Stimulated activated CD8-positive, alpha-beta memory T cell treated with anti-CD3 and anti-CD28 coated beads, Interleukin-15, amount 100 ng/mL, for 48 hours (primary cell): ENCODE data around the gene SEC16A.

ENCODE experiments used
- DNase-seq, 2 donors: peaks; one replicate each; pipeline ENCODE4 v3.0.0-alpha.2; 2020; ENCODE audit warnings: low read depth in 2 of 2

Gene SEC16A

GRCh38 chr9:136463578-136463977, 19.3 kb downstream of the SEC16A start:
- DNase-seq = no peak

GRCh38 chr9:136462664-136463063, 20.2 kb downstream of the SEC16A start:
- DNase-seq = no peak

DNA sequence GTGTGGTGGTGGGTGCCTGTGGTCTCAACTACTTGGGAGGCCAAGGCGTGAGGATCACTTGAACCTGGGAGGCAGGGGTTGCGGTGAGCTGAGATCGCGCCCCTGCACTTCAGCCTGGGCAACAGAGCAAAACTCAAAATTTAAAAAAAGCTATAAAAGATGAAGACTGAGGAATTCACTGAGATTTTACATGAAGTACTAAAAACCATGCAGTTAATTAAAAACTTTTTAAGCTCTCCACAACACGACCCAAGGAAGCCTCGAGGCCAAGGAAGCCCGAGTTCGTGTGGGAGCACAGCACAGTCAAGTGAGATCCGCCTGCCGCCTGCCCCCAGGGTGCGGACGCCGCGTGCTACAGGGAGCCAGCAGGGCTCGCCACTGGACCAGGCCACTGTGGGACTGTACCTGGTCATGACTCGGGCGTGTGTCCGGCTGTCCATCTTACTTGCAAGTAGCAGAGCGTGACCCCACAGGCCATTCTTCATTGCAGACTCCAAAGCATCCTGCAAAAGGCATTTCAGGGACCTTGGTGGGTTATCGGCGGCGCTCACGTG, 22.0 kb downstream of the SEC16A start:
- no peak for DNase-seq

DNA sequence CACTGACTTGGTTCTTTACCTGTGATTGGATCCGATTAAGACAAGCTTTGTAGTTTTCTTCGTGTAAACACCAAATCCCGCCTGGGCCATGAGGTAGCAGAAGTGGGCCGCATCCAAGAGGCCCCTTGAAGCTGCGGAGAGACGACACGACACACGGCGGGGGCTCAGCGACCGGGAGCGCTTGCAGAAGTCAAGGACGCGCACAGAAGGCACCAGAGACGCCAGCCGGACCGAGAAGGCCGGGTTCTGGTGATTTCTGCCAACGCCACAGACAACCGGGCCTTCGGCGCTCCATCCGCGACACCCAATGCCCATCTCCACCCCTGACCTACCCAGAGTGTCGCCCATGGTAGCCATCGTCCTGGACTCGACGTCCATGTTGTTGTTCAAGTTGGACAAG, 23.4 kb downstream of the SEC16A start:
- DNase-seq = no peak

- DNase-seq = no peak
Measured at GRCh38 chr9:136457326-136457725, 25.5 kb downstream of the SEC16A start.

- DNase-seq = no peak
Measured at GRCh38 chr9:136456258-136456657, 26.6 kb downstream of the SEC16A start.

GRCh38 chr9:136455043-136456002, 27.5 kb downstream of the SEC16A start:
- no peak for DNase-seq

- DNase-seq = no peak
Measured at GRCh38 chr9:136454026-136454796, 28.6 kb downstream of the SEC16A start.

- DNase-seq = no peak
Measured at GRCh38 chr9:136453326-136453725, 29.5 kb downstream of the SEC16A start.

GRCh38 chr9:136451221-136451877, 31.5 kb downstream of the SEC16A start:
- no peak for DNase-seq

DNA sequence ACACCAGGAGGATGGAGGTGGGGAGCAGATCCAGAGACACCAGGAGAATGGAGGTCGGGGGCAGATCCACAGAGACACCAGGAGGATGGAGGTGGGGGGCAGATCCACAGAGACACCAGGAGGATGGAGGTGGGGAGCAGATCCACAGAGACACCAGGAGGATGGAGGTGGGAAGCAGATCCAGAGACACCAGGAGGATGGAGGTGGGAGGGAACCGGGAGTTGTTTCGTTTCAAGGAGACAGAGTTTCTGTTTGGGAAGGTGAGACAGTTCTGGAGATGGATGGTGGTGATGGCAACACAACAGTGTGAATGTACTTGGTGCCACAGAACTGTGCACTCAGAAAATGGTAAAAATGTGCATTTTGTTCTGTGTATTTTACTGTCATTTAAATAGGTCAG, 34.2 kb downstream of the SEC16A start:
- no peak for DNase-seq

DNA sequence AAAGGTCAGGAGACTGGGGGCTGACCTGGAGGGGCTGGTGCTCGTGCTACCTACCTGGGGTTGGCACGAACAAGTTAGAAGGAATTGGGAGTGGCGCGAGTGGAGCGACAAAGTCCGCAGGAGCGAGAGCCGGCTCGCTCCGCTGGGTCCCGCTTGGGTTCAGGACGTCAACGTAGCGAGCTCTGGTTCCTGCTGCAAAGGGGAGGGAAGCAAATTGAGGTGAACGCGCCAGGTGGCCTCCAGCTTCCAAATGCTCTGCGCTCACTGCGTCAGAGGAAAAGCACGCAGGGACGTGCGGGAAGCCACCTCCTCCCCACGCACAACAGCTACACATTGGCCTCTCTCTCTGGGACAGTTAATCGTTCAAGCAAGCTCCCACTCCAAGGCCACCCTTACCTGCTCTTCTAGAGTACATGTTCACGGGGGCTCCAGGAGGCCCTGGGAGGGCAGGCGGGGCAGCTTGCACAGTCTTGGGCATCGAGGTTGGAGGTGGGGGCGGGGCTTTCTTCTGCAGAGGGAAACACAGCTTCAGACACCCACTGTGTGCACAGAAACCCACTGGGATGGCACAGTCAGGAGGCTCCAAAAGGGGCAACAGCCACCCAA, 35.6 kb downstream of the SEC16A start:
- no peak for DNase-seq

- DNase-seq = no peak
Measured at GRCh38 chr9:136445799-136446198, 37.0 kb downstream of the SEC16A start.

DNA sequence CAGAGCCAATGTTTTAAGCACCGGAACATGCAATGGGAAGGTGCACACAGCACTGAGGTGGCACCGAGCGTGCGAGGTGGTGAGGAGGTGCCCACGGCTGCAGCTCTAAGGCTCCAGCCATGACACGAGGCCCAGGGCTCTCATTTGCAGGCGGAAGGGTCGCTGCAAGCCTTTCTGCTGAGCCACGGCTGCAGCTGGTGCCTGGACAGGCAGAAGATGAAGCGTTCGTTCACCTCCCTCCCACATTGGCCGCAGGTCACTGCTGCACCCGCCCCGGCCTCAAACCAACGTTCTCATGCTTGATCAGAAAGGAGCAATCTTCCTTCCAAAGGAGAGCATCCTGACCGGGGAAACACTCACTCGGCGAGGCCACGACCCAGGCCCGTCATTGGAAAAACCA, 38.7 kb downstream of the SEC16A start:
- no peak for DNase-seq

DNA sequence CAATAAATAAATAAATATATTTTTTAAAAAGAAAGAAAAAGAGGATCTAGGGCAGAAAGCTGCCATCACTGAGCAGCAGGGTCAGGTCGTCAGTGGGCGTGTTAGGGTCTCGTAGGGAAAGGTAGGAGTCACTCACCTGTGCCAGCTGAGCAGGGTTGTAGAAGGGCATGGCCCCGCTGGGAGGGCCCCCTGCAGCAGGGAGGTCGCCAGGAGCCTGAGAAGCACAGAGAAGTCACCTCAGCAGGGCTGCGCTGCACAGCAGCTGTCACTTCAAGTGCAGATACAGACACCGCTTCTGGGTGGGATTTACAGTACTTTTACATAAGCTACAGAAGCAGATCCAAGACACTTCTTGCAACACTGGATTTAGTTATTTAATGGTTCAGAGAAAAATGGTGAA, 39.2 kb downstream of the SEC16A start:
- no peak for DNase-seq

DNA sequence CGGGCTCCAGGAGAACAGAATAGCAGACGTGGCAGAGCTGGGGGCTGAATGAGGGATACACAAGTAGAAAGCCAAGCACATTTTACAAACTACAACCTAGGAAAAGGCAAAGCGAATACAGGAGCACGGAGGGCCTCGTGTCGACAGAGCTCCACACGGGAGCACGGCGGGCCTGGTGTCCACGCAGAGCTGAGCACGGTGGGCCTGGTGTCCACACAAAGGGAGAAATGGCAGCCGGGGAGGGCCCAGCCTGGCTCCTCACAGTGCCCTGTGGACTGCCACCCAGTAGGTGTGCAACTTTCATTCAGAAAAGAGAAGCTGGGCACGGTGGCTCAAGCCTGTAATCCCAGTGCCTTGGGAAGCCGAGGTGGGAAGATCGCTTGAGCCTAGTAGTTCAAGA, 39.8 kb downstream of the SEC16A start:
- DNase-seq = no peak

GRCh38 chr9:136442265-136442664, 40.6 kb downstream of the SEC16A start:
- DNase-seq = no peak

DNA sequence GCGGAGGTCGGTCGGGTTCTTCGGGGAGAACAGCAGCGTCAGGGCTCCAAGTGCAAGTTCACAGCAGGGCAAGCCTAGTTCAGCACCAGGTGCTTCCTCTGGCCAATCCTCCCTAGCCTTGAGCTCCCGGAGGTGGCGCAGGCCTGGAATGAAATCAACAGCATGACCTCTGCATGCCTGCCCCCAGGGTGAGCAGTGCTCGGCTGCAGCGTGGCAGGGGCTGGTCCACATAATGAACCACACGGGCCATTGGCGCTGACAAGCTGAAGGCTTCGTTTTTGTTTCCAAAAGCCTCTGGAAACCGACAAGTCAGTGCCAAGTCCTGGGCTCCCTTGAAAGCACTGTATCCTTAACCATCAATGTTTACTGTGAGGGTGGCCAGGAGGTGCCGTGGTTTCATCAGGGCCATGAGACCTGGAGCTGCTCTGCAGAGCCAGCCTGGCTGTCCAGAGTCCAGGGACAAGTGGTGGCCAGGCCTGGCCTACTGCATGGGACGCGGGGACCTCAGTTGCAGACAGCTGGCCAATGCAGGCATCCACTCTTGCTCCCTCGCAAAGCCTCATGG, 41.1 kb downstream of the SEC16A start:
- DNase-seq = no peak

DNA sequence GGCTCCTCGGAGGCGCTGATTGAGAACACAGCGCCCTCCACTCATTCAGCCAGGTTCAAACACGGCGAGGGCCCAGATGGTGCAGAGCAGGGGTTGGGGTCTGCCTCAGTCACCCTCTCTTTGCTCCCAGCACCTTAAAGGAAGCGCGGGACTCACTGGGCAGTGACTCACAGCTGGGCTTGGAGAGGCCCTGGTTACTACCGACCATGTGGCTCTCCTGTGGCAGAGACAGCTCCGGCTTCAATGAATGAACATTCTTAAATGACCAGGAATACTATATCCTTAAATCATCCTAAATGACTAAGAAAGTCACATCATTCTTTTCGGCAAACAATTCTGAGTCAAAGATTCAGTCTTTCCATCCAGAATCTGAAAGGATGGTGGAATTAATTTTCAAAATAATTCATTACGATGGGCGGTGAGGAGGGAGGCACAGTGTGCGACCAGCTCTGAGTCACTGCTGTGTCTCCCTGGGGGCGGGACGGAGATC, 41.6 kb downstream of the SEC16A start:
- no peak for DNase-seq

GRCh38 chr9:136439481-136440408, 43.1 kb downstream of the SEC16A start, which contains the start of gene INPP5E:
Gene INPP5E, minus strand, starts transcription at chr9:136439845. Its CDS starts 426 bp downstream, at chr9:136439419.
- DNase-seq = peak; percentile 72
